ENCODE results near the gene ZBTB46.

Gene ZBTB46

DNA sequence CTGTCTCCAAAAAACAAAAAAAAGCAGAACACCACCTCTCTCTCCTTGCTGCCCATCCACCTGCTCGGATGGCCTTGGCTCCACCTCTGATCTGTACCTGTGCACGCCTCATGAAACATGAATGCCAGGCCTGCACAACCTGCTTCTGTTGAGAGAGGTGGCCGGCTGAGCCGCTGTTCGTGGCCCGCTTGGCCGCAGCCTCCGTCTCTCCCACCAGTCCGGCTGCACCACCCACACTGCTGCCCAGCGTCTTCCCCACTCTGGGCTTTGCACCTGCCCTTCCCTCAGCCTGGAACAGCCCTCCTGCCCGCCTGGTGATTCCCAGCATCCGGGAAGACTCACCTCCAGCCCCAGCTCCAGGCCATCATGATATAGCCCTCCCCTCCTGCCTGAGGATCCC lies 12.2 kb upstream of the ZBTB46 start:
- DNase-seq (ENCODE audit: low read depth) = no peak
- no peak overlapping the region for H3K4me3 ChIP-seq (ENCODE audit: low read depth, low read length)

DNA sequence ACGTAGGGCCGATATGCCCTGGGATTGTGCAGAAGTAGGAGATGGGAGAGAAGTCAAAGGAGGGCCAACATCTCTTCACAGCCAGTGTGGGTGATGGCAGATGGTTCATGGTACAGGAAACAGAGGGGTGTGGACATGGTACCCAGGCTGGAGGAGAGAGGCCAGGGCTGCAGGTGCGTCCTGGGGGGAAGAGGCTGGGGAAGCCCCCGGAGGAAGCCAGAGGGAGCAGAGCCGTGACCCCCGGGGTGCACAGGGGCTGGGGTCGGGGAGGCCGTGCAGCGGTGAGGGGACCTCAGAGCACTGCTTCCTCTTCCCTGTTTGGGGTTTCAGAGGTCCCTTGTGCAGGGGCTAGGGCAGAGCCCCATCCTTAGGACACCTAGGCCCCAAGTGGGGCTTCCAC lies 11.2 kb upstream of the ZBTB46 start:
- TF ChIP-seq, protein P1, sequence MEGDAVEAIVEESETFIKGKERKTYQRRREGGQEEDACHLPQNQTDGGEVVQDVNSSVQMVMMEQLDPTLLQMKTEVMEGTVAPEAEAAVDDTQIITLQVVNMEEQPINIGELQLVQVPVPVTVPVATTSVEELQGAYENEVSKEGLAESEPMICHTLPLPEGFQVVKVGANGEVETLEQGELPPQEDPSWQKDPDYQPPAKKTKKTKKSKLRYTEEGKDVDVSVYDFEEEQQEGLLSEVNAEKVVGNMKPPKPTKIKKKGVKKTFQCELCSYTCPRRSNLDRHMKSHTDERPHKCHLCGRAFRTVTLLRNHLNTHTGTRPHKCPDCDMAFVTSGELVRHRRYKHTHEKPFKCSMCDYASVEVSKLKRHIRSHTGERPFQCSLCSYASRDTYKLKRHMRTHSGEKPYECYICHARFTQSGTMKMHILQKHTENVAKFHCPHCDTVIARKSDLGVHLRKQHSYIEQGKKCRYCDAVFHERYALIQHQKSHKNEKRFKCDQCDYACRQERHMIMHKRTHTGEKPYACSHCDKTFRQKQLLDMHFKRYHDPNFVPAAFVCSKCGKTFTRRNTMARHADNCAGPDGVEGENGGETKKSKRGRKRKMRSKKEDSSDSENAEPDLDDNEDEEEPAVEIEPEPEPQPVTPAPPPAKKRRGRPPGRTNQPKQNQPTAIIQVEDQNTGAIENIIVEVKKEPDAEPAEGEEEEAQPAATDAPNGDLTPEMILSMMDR (conservative IDR thresholded peaks at IDR 0.05; ENCODE audit: low read depth, low read length) = no peak
- H3K4me3 ChIP-seq (ENCODE audit: low read depth, low read length) = no peak overlapping the region
- no peak for DNase-seq (ENCODE audit: low read depth)

More for the DNA sequence above, 12.2 kb upstream of the ZBTB46 start:
- TF ChIP-seq, protein P1 (conservative IDR thresholded peaks at IDR 0.05; ENCODE audit: low read depth, low read length) = no peak

DNA sequence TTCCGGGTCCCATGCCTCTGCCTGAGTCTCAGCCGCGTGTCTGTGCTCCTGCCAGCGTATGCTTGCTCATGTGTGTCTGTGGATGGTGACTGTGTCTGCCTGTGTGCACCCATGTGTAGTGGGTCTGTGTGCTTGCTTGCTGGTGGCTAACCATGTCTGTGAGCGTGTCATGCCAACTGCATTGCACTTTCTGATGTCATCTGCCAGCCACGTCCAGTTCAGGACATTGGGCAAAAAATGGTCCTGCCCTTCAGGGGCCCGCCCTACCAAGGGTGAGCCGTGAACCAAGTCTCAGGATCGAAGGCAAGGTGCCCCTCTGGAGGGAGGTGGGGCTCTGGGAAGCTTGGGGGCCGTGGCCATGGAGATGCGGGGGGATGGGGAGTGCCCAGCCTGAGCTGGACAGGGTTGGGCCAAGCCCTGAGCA lies 9.4 kb upstream of the ZBTB46 start:
- TF ChIP-seq, protein P1 (conservative IDR thresholded peaks at IDR 0.05; ENCODE audit: low read depth, low read length) = no peak
- no peak for DNase-seq (ENCODE audit: low read depth)
- no peak overlapping the region for H3K4me3 ChIP-seq (ENCODE audit: low read depth, low read length)

DNA sequence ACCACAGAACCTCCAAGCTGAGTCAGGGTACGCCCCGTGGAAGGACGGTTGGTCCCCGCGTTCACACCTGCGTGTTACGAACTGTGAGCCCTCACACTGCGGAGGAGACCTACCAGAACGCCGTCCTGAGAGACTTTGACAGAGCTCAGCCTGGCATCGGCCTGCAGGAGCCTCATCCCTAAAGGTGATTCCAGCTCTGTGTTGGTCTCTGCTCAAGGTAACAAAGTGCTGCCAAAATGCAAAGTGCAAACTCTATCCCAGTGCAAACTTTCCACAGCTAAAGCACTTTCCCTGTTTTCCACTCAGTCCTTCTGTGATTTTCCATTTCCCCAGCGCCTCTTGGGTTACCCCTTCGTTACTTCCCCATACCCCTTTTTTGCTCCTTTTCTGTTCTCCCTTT lies 8.6 kb upstream of the ZBTB46 start:
- no peak for DNase-seq (ENCODE audit: low read depth)
- H3K4me3 ChIP-seq (ENCODE audit: low read depth, low read length) = no peak overlapping the region
- TF ChIP-seq, protein P1 (conservative IDR thresholded peaks at IDR 0.05; ENCODE audit: low read depth, low read length) = no peak

DNA sequence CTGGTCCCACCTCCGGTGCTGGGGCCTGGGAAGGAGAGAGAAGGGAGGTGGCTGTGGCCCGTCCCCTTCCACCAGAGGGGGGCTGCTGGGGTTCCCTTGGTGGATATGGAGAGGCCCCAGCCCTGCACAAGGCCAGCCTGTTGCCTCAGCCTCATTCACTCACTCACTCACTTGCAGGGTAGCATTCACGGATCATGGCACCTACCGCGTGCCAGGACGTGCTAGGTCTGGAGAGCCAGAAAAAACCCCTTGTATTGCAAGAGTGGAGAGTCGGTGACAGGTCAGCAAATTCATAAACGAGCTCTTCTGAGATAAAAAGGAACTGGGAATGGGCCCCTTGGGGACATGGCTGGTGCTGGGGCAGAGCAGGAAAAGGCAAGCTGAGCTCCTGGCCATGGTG lies 6.4 kb upstream of the ZBTB46 start:
- DNase-seq (ENCODE audit: low read depth) = no peak
- TF ChIP-seq, protein P1 (conservative IDR thresholded peaks at IDR 0.05; ENCODE audit: low read depth, low read length) = no peak
- H3K4me3 ChIP-seq (ENCODE audit: low read depth, low read length) = no peak overlapping the region

DNA sequence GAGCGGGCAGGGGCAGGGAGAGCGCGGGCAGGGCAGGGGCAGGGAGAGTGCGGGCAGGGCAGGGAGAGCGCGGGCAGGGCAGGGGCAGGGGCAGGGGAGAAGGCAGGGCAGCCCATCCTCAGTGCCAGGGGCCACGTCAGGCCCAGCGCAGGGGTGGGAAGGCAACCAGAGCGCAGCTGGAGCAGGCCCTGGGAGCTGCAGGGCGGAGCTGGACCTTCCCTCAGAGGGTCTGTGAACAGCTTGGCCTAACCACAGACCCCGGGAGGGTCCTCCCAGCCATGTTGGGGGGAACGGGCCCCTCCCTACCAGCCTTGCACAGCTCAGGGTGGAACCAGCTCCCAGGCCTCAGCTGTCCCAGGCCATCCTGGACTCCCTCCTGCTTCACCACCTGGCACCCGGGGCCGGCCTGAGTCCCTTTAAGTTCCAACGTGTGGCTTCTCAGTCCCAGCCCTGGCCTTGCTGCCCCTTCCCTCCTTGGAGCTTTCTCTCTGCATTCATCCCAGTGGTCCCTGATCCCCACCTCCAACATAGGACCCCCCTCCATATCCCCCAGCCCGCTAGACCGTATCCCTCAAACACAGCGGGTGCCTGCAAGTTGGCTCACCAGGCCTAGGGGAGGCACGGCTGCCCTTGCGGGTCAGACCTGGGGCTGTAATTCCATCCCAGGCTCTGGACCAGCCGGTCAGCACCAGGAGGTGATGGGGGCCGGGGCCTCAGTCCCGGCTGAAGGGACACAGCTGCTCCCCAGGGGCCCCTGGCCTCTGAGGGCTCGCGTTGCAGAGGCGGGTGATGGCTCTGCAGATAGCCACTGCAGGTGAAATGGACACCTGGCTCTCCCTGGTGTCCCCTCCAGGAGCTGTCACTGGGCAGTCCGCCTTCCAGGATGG lies 5.6 kb upstream of the ZBTB46 start:
- no peak overlapping the region for H3K4me3 ChIP-seq (ENCODE audit: low read depth, low read length)
- TF ChIP-seq, protein P1 (conservative IDR thresholded peaks at IDR 0.05; ENCODE audit: low read depth, low read length) = no peak
- DNase-seq (ENCODE audit: low read depth) = no peak

Measured in choroid plexus epithelial cell (primary cell).